G401 (cell line): Measurements from ENCODE around the gene OR2T6. TPM values are rescaled to one million over a fixed set of nuclear protein-coding genes. Genes with fewer than 3 reads are reported as not detected.
"Not testable (repeated sequence)": the region's sequence is repeated elsewhere in the genome, so short reads cannot be mapped to it uniquely, and the experiment has no call there.

Experiments
- DNase-seq: peaks from one replicate; pipeline ENCODE4 v3.0.0-alpha.2; 2015; ENCODE audit warnings: low spot score
- in situ Hi-C: cut with HindIII; loops from 2 replicates; pipeline ENCODE4 v1.10.0; 2016; ENCODE audit warnings: low sequenced_read_pairs, mixed read lengths
- total RNA-seq: library from RNA; depleted of rRNA; stranded (reverse); fragments of >200 nt; shearing (Covaris generic); gene quantifications from 2 replicates; pipeline ENCODE4 v1.2.3, GENCODE V29; 2014; rRNA removed

OR2T6 gene
- total RNA-seq, 1 experiment from 2014 or later: not detected

DNA sequence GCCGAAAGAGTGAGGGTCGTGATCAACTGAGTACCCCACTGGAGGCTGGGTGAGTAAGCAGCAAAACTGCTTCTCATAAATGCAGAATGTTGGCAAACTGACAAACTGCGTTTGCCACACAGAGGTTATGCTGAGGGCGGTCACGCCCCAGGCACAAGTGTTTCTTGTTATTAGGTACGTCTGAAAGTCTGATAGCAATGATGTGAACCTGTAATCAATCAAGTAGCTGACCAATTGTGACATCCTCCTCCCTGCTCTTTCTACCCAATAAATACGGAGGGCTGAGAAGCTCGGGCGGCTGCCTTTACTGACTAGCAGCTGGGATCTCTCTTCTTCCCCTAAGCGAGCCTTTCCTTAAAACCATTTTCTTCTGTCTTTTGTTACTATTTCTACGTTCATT lies 56.1 kb downstream of the OR2T6 start:
- in situ Hi-C loops, DNase-seq: not testable (repeated sequence)

DNA sequence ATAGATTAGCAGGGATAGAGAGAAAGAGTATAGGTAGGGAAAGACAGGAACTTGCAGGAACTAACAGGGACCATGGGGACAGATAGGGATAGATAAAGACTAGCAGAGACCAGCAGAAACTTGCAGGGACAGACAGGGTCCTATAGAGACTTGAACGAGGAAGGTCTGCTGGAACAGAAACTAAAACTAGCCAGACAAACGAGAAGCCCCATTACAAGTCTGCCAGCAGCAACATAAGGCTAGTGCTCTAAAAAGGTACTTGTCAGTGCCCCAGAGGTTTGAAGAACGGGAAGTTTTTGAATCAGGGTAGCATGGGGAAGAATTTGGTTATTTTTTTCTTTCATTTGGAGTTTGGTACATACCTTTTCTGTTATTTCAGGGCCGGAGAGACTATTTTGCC lies 56.7 kb downstream of the OR2T6 start:
- DNase-seq, in situ Hi-C loops: not testable (repeated sequence)

DNA sequence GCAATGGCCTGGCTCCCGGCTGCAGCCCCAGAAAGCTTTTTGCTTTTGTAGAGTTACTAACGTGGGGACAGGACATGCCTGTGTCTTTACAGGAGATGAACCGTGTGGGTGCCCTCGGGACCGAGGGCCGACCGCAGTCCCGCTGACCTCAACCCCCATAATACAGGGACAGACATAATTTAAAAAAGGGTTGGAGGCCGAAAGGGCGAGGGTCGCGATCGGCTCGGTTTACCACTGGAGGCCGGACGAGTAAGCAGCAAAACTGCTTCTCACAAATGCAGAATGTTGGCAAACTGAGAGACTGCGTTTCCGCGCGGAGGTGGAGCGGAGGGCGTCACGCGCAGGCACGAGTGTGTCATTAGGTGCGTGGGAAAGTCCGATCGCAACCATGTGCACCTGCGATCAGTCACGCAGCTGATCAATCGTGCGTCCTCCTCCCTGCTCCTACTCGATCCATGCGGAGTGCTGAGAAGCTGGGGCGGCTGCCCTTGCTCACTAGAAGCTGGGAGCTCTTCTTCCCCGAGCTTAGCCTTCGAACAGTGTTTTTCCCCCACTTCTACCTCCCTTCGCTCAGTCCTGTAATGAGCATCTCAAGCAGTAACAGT lies 58.4 kb downstream of the OR2T6 start:
- DNase-seq, in situ Hi-C loops: not testable (repeated sequence)

DNA sequence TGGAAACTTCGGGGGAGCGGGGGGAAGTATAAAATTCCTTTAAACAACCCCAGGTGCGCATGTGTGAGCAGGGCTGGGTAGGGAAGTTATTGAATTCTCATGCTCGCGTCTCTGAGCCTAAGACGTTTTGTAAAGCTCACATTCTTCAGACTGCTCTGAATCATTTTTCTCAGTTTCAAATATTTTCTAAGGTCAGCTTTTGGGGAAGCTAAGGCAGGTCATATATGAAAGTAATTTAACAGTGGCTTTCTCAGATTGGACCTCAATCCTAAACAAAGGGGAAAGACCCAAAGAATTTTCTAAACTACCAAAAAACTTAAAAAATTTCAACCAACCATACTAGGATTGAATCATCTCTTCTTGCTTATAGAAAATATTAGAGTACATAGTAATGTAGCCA lies 59.4 kb downstream of the OR2T6 start:
- DNase-seq, in situ Hi-C loops: not testable (repeated sequence)

DNA sequence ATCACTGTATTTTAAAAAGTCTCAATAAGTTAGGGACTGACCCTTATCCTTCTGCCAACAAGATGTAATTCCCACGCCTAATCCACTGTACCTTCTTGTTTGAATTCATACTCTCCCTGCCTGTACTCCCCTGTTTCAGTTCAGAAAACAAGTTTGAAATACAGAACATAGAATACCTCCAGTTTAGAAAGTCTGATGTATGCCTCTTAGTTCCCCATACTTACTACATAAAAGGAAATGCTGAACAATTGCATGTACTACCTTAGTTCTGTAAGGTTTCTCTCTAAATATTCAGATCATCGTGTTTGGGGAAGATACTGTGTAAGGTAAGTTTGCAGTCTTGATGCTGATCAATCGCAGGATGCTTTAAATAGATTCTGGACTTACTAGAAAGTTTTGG lies 60.8 kb downstream of the OR2T6 start:
- DNase-seq, in situ Hi-C loops: not testable (repeated sequence)

DNA sequence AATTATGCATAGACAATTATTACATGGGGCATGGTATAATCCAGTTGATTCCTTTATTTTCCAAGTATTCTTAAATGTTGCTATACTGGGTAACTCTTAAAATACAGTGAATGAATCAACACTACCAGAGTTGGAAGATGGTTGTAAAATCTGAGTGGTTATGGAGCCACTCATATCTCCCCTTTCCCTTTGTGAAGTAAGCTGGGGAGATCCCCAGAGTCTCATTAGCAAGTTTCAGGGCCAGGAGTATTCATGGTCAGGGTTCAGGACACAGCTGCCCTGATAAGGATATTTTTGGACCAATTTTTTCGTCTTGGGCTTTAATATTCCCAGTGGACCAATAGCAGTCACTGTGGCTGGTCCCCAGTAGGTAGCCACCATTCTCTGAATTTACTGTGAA lies 63.1 kb downstream of the OR2T6 start:
- in situ Hi-C loops, DNase-seq: not testable (repeated sequence)

DNA sequence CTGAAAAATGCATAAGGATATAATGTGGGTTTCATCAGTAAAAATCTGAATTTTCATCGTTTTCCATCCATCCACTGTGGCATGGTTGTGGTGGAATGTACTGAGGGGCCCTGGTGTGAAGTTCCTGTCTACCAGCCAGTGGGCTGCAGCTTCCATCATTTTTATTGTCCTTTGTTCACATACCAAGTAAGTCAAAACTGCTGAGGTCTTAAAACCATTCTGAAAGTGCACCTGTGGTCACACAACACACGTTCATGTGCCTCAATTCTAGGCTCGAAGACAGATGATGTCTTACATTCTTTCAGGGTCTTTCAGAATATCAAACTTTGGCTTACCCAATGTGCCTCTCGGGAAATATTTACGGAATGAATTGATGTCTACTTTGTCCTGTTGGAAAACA lies 63.7 kb downstream of the OR2T6 start:
- DNase-seq, in situ Hi-C loops: not testable (repeated sequence)

Other genes starting within 250 kb of the OR2T6 start
- not detected in 2 replicates for gene OR2M5, start 230.6 kb upstream of the OR2T6 start, total RNA-seq
- gene OR2M2, start 200.9 kb upstream of the OR2T6 start, total RNA-seq: not detected in 2 replicates
- gene OR2M3, start 178.5 kb upstream of the OR2T6 start, total RNA-seq: not detected in 2 replicates
- gene OR2M4, start 144.3 kb upstream of the OR2T6 start, total RNA-seq: not detected in 2 replicates
- not detected in 2 replicates for gene OR2T33, start 97.8 kb upstream of the OR2T6 start, total RNA-seq
- gene OR2T12, start 72.3 kb upstream of the OR2T6 start, total RNA-seq: not detected in 2 replicates
- gene OR2M7, start 51.2 kb upstream of the OR2T6 start, total RNA-seq: not detected in 2 replicates
- not detected in 2 replicates for gene OR14C36, start 27.0 kb upstream of the OR2T6 start, total RNA-seq
- not detected in 2 replicates for gene OR2T4, start 14.1 kb upstream of the OR2T6 start, total RNA-seq
- gene OR2T1, start 27.3 kb downstream of the OR2T6 start, total RNA-seq: not detected in 2 replicates
- not detected in 2 replicates for gene OR2T2, start 69.9 kb downstream of the OR2T6 start, total RNA-seq
- gene OR2T3, start 97.6 kb downstream of the OR2T6 start, total RNA-seq: not detected in 2 replicates
- gene OR2T5, start 112.8 kb downstream of the OR2T6 start, total RNA-seq: not detected in 2 replicates
- not detected in 2 replicates for gene OR2G6, start 132.3 kb downstream of the OR2T6 start, total RNA-seq
- gene OR2T29, start 187.0 kb downstream of the OR2T6 start, total RNA-seq: not detected in 2 replicates
- not detected in 2 replicates for gene OR2T34, start 199.0 kb downstream of the OR2T6 start, total RNA-seq
- not detected in 2 replicates for gene OR2T10, start 222.0 kb downstream of the OR2T6 start, total RNA-seq